ENCODE data around the gene CALCOCO2. TPM values are rescaled to one million over a fixed set of nuclear protein-coding genes. Genes with fewer than 3 reads are reported as not detected.

CALCOCO2 gene
- total RNA-seq, 1 experiment from 2014 or later: 48.3 TPM

GRCh38 chr17:48908047-48908843 is 77.4 kb downstream of the CALCOCO2 start, which contains the start of gene UBE2Z:
Gene UBE2Z, plus strand, starts transcription at chr17:48908407. Its CDS starts 97 bp downstream, at chr17:48908504.
- peaks cover 13% of the 10 kb centered on the region for H3K4me1 ChIP-seq
- H3K27me3 ChIP-seq: no peaks in the 10 kb centered on the region
- peak within 1 kb of the TSS; percentile 67 for H3K27ac ChIP-seq
- no peaks in the 10 kb centered on the region for H3K9me3 ChIP-seq (replicated peaks)
- H3K36me3 ChIP-seq: peaks cover 27% of the 10 kb centered on the region
- DNase-seq: peak; percentile 94 to 96
- H3K4me3 ChIP-seq: peak within 1 kb of the TSS; percentile 80

GRCh38 chr17:48908853-48909394 is 78.1 kb downstream of the CALCOCO2 start:
- Histone ChIP-seq H3K4me1 (peaks cover 13% of the 10 kb centered on the region), H3K36me3 (peaks cover 31% of the 10 kb centered on the region), H3K4me3 (peak overlapping the region; percentile 80), H3K9me3 (replicated peaks) (no peaks in the 10 kb centered on the region), H3K27ac (peak overlapping the region; percentile 67), H3K27me3 (no peaks in the 10 kb centered on the region)
- peak; percentile 95 to 98 for DNase-seq

GRCh38 chr17:48909783-48910182 is 78.9 kb downstream of the CALCOCO2 start:
- H3K9me3 ChIP-seq (replicated peaks): no peaks in the 10 kb centered on the region
- no peaks in the 10 kb centered on the region for H3K27me3 ChIP-seq
- no peak for DNase-seq
- peaks cover 32% of the 10 kb centered on the region for H3K36me3 ChIP-seq
- no peak overlapping the region for H3K27ac ChIP-seq
- peaks cover 13% of the 10 kb centered on the region for H3K4me1 ChIP-seq
- H3K4me3 ChIP-seq: peak overlapping the region; percentile 80

- no peaks in the 10 kb centered on the region for H3K9me3 ChIP-seq (replicated peaks)
- no peak overlapping the region for H3K4me3 ChIP-seq
- DNase-seq: peak in 1 of 2 experiments; percentile 39
- peaks cover 13% of the 10 kb centered on the region for H3K4me1 ChIP-seq
- H3K36me3 ChIP-seq: peaks cover 38% of the 10 kb centered on the region
- H3K27me3 ChIP-seq: no peaks in the 10 kb centered on the region
- H3K27ac ChIP-seq: no peak overlapping the region
These were observed 79.5 kb downstream of the CALCOCO2 start for GRCh38 chr17:48910370-48910769.

- no peak overlapping the region for H3K27ac ChIP-seq
- H3K36me3 ChIP-seq: peaks cover 58% of the 10 kb centered on the region
- no peaks in the 10 kb centered on the region for H3K27me3 ChIP-seq
- peaks cover 13% of the 10 kb centered on the region for H3K4me1 ChIP-seq
- no peak for DNase-seq
- no peaks in the 10 kb centered on the region for H3K9me3 ChIP-seq (replicated peaks)
- H3K4me3 ChIP-seq: no peak overlapping the region
These were observed 81.6 kb downstream of the CALCOCO2 start for GRCh38 chr17:48912476-48912875.

Other genes starting within 250 kb of the CALCOCO2 start
- gene HOXB3, start 240.8 kb upstream of the CALCOCO2 start, total RNA-seq (2014; rRNA removed; shearing (Covaris generic)): 7.4 and 8.8 TPM in 2 replicates
- gene HOXB5, start 237.3 kb upstream of the CALCOCO2 start, total RNA-seq (2014; rRNA removed; shearing (Covaris generic)): 0.51 and 0.61 TPM in 2 replicates
- gene HOXB6, start 226.0 kb upstream of the CALCOCO2 start, total RNA-seq (2014; rRNA removed; shearing (Covaris generic)): 6.2 and 7.5 TPM in 2 replicates
- gene HOXB7, start 220.0 kb upstream of the CALCOCO2 start, total RNA-seq (2014; rRNA removed; shearing (Covaris generic)): 18.8 and 23.1 TPM in 2 replicates
- gene HOXB8, start 215.7 kb upstream of the CALCOCO2 start, total RNA-seq (2014; rRNA removed; shearing (Covaris generic)): 0.13 and 0.38 TPM in 2 replicates
- 2.5 and 4.0 TPM in 2 replicates for gene HOXB9, start 204.7 kb upstream of the CALCOCO2 start, total RNA-seq (2014; rRNA removed; shearing (Covaris generic))
- gene PRAC1, start 108.5 kb upstream of the CALCOCO2 start, total RNA-seq (2014; rRNA removed; shearing (Covaris generic)): not detected in 2 replicates
- gene PRAC2, start 107.8 kb upstream of the CALCOCO2 start, total RNA-seq (2014; rRNA removed; shearing (Covaris generic)): 0.56 and 0.59 TPM in 2 replicates
- 8.3 and 9.2 TPM in 2 replicates for gene HOXB13, start 102.3 kb upstream of the CALCOCO2 start, total RNA-seq (2014; rRNA removed; shearing (Covaris generic))
- 1.4 and 2.7 TPM in 2 replicates for gene TTLL6, start 13.8 kb upstream of the CALCOCO2 start, total RNA-seq (2014; rRNA removed; shearing (Covaris generic))
- gene ATP5MC1, start 61.8 kb downstream of the CALCOCO2 start, total RNA-seq (2014; rRNA removed; shearing (Covaris generic)): 143 and 185 TPM in 2 replicates
- 62.2 and 64.5 TPM in 2 replicates for gene UBE2Z, start 77.4 kb downstream of the CALCOCO2 start, total RNA-seq (2014; rRNA removed; shearing (Covaris generic))
- 135 and 141 TPM in 2 replicates for gene SNF8, start 113.8 kb downstream of the CALCOCO2 start, total RNA-seq (2014; rRNA removed; shearing (Covaris generic))
- 0.16 and 0.91 TPM in 2 replicates for gene GIP, start 137.6 kb downstream of the CALCOCO2 start, total RNA-seq (2014; rRNA removed; shearing (Covaris generic))
- 114 TPM in 2 replicates for gene IGF2BP1, start 166.3 kb downstream of the CALCOCO2 start, total RNA-seq (2014; rRNA removed; shearing (Covaris generic))

Measured in SJCRH30 (cell line).